ENCODE results near the gene LPA.

GRCh38 chr6:160697826-160698225 is 33.8 kb upstream of the LPA start:
- TF ChIP-seq BHLHE40 (IDR thresholded peaks at IDR 0.05; ENCODE audit: borderline replicate concordance) = no peak
- no peak for TF ChIP-seq FOXM1 (IDR thresholded peaks at IDR 0.05; ENCODE audit: borderline replicate concordance)
- TF ChIP-seq PKNOX1 (IDR thresholded peaks at IDR 0.05) = no peak
- TF ChIP-seq LEF1 (IDR thresholded peaks at IDR 0.05; ENCODE audit: borderline replicate concordance) = no peak
- TF ChIP-seq TARDBP (IDR thresholded peaks at IDR 0.05) = no peak
- TF ChIP-seq ZNF384 (IDR thresholded peaks at IDR 0.05) = no peak
- no peak for TF ChIP-seq NFRKB (IDR thresholded peaks at IDR 0.05)
- TF ChIP-seq SP1 (IDR thresholded peaks at IDR 0.05) = no peak
- no peak for TF ChIP-seq L3MBTL2 (conservative IDR thresholded peaks at IDR 0.05)
- no peak for TF ChIP-seq FOXA1 (IDR thresholded peaks at IDR 0.05)
- no peak for TF ChIP-seq CTBP1 (IDR thresholded peaks at IDR 0.05; ENCODE audit: borderline replicate concordance)
- no peak for TF ChIP-seq FOXK2 (IDR thresholded peaks at IDR 0.05)
- no peak for TF ChIP-seq ELF4 (IDR thresholded peaks at IDR 0.05)
- TF ChIP-seq HDGF (IDR thresholded peaks at IDR 0.05; ENCODE audit: borderline replicate concordance) = no peak
